Fibroblast of skin of right biceps (primary cell): Measurements from ENCODE around the gene C1QTNF5.

Experiments
- DNase-seq: peaks from one replicate; pipeline ENCODE4 v3.0.0-alpha.2; 2013

C1QTNF5 gene

DNA sequence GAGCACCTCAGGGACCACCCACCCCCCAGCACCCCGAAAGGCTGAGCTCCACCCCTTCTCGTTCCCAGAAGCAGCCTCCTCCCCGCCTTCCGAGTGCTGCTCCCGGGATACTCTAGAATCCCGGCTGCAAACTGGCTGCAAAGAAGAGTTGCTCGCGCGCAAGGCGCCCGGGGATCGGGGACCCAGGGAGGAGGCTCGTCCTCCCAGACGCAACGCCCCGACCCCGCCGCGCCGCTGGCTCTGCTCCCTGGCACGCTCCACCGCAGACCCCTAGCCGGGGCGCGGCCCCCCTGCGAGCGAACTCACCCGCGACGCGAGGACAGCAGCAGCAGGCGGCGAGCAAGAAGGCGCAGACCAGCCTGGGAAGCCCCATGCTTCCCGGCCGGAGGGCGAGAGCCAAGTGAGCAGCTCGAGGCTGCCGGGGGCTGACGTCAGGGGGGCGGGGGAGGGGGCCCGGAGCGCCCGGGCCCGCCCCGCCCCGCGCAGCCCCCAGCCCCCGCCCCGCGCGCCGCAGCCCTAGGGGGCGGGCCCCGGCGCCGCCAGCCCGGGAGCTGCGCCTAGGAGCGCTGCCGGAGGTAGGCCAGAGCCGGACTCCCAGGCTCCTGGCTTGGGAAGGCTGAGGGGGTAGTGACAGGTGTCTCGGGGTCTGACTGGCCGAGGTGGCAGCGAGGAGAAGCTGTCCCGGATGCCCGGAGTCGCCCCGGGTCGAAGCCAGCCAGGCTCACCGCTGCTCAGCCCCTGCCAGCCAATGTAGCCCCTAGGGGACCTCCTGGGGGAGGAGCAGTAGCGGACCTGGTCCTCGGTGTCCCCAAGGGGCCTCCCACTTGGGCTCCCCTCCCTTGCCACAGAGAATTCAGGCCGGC is 23.7 kb downstream of the C1QTNF5 start, which contains the start of gene MCAM:
MCAM (minus strand) TSS at position 402 of the 863 bp plus-strand sequence; CDS start at position 373, 29 bp downstream.
- DNase-seq: peak; percentile 68

- DNase-seq: peak; percentile 49
These were observed 24.5 kb downstream of the C1QTNF5 start for GRCh38 chr11:119316016-119316728.

GRCh38 chr11:119315131-119316015 is 25.3 kb downstream of the C1QTNF5 start:
- peak; percentile 54 for DNase-seq

- no peak for DNase-seq
These were observed 26.0 kb downstream of the C1QTNF5 start for GRCh38 chr11:119314726-119315125.

- DNase-seq: no peak
These were observed 30.0 kb downstream of the C1QTNF5 start for GRCh38 chr11:119310682-119311052.

DNA sequence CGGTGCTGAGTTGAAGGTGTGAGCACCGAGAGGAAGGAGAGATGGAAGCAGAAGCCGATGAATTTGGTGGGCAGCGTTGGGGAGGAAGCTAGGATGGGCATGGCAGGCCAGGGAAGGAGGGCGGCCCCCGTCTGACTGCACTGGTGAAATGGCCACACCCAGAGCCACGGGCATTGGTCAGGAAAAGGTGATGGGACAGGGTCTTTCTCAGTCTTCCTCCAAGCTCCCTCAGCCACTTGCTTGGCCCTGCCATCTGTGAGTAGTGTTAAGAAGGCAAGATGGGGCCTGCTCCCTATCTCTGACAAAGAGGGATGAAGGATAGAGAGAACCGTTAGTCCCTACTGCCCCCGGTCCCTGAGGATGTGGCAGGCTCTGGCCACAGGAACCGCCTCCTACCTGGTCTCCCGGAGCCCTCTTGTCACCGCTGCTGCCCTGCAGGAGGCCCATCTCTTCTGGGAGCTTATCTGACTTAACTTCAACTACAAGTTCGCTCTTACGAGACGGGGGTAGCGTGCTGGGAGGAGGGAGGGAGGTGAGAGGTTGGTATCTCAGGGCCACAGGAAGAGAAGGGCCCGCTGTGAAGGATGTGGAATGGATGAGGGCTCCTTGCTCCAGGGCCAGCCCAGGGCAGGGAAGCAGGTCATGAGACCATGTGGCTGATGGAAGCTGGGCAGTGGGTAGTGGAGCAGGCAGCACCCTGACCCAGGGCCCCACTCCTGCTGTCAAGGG is 30.6 kb downstream of the C1QTNF5 start:
- DNase-seq: no peak

GRCh38 chr11:119309411-119309810 is 31.3 kb downstream of the C1QTNF5 start:
- no peak for DNase-seq

- no peak for DNase-seq
These were observed 32.7 kb downstream of the C1QTNF5 start for GRCh38 chr11:119307974-119308373.

DNA sequence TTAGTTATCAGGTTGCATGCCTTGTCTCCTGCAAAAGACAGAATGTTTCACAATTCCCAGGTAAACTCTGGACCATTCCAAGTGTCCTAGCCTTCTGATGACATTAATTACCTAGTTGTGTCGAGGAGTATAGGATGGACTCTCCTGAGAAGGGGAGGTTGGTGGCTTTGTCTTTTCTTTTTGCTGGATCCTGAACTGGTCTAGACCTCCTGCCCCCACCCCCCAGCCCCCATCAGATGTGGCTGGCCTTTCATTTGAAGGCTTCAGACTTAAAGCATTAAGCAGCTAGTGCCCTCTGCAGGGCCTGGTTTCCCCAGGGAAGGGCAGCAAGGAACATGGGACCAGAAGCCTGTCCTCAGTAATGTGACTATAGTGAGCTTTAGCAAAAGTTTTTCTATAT is 33.5 kb downstream of the C1QTNF5 start:
- no peak for DNase-seq

DNA sequence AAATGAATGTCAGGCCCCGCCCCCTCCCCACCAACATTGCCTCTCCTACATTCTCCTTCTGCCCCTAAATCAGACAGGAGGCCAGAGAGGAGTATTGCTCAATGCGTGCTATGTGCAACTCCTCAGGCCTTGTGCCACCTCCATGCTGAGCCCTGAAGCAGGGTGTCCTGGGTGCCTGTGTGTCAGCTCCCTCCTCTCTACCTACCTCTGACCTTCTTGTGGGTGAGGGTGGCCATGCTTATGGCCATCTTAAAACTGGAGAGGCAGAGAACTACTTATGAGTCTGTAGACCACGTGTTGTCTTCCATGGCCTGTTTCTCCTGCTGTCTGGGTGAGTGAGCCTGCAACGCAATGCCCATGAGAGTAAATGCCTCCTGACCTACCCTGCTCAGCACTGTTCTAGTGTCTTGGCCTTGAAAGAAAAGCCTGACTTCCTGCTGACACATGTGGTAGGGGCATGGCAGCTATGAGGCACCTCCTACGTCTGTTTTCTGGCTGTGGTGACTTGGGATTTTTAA is 34.3 kb downstream of the C1QTNF5 start:
- DNase-seq: peak; percentile 50

- no peak for DNase-seq
These were observed 34.9 kb downstream of the C1QTNF5 start for GRCh38 chr11:119305556-119306372.

- no peak for DNase-seq
These were observed 37.4 kb downstream of the C1QTNF5 start for GRCh38 chr11:119303227-119303718.

- no peak for DNase-seq
These were observed 40.3 kb downstream of the C1QTNF5 start for GRCh38 chr11:119300198-119300964.

DNA sequence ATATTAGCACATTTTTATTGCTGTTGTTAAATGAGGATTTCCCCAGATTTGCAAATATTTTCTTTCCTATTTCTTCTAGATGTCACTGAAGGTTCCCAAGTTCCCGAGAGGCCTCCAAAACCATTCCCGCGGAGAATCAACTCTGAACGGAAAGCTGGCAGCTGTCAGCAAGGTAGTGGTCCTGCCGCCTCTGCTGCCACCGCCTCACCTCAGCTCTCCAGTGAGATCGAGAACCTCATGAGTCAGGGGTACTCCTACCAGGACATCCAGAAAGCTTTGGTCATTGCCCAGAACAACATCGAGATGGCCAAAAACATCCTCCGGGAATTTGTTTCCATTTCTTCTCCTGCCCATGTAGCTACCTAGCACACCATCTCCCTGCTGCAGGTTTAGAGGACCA is 41.3 kb downstream of the C1QTNF5 start:
- no peak for DNase-seq

DNA sequence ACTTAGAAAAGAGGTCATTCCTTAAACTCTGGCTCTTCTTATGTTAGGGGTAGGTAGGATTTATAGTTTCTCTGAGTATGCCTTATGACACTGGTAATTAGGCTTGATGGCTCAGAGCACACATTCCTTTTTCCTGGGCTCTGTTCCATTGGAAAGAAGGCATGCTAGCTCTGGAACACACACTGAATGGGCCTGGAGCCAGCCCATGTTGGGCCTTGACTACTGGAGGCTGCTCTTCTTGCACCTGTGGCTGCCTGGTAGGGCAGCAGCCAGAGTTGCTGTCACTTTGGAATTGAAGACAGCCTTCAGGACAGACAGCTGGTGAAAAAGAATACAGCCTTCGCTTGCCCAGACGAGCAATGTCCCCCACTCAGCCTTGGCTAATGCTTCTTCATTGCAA is 42.0 kb downstream of the C1QTNF5 start:
- DNase-seq: no peak

GRCh38 chr11:119297938-119298337 is 42.7 kb downstream of the C1QTNF5 start:
- no peak for DNase-seq

- peak; percentile 30 for DNase-seq
These were observed 45.5 kb downstream of the C1QTNF5 start for GRCh38 chr11:119295178-119295577.

- DNase-seq: no peak
These were observed 47.2 kb downstream of the C1QTNF5 start for GRCh38 chr11:119293461-119293860.

- no peak for DNase-seq
These were observed 49.7 kb downstream of the C1QTNF5 start for GRCh38 chr11:119290894-119291497.
